A549 (cell line): ENCODE results near the gene TSFM.

Source experiments
- EP300 ChIP-seq, 2 experiments: fragments of >200 bp; sonication (Bioruptor Twin); formaldehyde crosslinking; IDR thresholded peaks; 2 replicates in 1 of 2; 3 replicates in 1 of 2; pipeline ENCODE4 v1.6.1; 2016 to 2017
- FOSB ChIP-seq: fragments of 250-450 bp; sonication (Bioruptor Pico); IDR thresholded peaks from 2 replicates; pipeline ENCODE4 v1.5.0; 2020; ENCODE audit warnings: mild to moderate bottlenecking, moderate library complexity
- HDAC2 ChIP-seq: fragments of 200-600 bp; sonication (generic); IDR thresholded peaks from 2 replicates; pipeline ENCODE4 v1.6.1; 2016
- JUNB ChIP-seq: fragments of >200 bp; sonication (Bioruptor Twin); formaldehyde crosslinking; IDR thresholded peaks from 2 replicates; pipeline ENCODE4 v1.6.1; 2016
- NR3C1 ChIP-seq: fragments of >200 bp; sonication (Bioruptor Twin); formaldehyde crosslinking; IDR thresholded peaks from 3 replicates; pipeline ENCODE4 v1.6.1; 2017
- POLR2A ChIP-seq: IDR thresholded peaks from 2 replicates; pipeline ENCODE4 v1.6.1; 2012; ENCODE audit warnings: mild to moderate bottlenecking, low read length
- RCOR1 ChIP-seq: fragments of 150-350 bp; IDR thresholded peaks from 2 replicates; pipeline ENCODE4 v1.6.1; 2014; ENCODE audit warnings: antibody characterized with exemption, low read length, low read depth
- SMC3 ChIP-seq: fragments of >200 bp; sonication (Bioruptor Twin); formaldehyde crosslinking; IDR thresholded peaks from 3 replicates; pipeline ENCODE4 v1.6.1; 2018; ENCODE audit warnings: inconsistent platforms
- TF ChIP-seq, protein P1 (sequence below): fragments of >200 bp; sonication (Bioruptor Twin); formaldehyde crosslinking; IDR thresholded peaks from 3 replicates; pipeline ENCODE4 v1.5.1; 2016
- TF ChIP-seq, protein P2 (sequence below): fragments of 200-600 bp; sonication (generic); IDR thresholded peaks from 2 replicates; pipeline ENCODE4 v1.6.1; 2016; ENCODE audit warnings: antibody characterized with exemption, mild to moderate bottlenecking, moderate library complexity
- TF ChIP-seq, protein P3 (sequence below): fragments of 150-350 bp; IDR thresholded peaks from 2 replicates; pipeline ENCODE4 v1.6.1; 2014; ENCODE audit warnings: low read depth, mild to moderate bottlenecking, low read length

DNA sequence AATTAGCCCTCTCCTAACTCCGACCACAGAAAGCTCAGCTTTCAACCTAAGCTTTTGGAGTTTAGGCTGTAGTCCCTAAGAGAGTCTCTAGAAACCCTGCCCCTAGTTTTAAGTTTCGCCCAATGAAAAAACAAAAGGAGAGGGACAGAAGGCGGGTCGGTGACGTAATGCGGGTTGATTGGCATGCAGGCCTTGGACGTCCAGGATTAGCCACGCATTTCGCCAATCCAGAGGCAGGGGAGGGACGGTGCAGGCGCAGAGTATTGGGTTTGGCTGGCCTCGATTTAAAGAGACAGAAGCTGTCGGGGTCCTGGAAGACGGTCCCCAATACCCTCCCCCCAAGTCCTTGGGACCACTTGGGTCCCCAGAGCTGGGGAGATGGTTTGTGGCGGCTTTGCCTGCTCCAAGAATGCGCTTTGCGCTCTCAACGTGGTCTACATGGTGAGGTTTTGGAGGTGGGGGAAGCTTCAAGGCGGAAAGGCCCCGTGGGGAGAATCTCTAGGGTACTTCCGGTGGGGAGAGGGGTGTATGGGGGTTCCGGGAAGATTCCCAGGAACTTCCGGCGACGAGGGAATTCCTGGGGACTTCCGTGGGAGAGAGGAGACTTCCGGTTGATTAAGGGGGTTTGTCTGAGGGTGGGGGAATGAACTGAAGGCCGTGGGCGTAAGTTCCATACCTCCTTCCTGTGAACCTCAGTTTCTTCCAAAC is 37.7 kb upstream of the TSFM start, which contains the start of gene TSPAN31:
- TF ChIP-seq, protein P1, sequence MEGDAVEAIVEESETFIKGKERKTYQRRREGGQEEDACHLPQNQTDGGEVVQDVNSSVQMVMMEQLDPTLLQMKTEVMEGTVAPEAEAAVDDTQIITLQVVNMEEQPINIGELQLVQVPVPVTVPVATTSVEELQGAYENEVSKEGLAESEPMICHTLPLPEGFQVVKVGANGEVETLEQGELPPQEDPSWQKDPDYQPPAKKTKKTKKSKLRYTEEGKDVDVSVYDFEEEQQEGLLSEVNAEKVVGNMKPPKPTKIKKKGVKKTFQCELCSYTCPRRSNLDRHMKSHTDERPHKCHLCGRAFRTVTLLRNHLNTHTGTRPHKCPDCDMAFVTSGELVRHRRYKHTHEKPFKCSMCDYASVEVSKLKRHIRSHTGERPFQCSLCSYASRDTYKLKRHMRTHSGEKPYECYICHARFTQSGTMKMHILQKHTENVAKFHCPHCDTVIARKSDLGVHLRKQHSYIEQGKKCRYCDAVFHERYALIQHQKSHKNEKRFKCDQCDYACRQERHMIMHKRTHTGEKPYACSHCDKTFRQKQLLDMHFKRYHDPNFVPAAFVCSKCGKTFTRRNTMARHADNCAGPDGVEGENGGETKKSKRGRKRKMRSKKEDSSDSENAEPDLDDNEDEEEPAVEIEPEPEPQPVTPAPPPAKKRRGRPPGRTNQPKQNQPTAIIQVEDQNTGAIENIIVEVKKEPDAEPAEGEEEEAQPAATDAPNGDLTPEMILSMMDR = no peak
- TF ChIP-seq, protein P2, sequence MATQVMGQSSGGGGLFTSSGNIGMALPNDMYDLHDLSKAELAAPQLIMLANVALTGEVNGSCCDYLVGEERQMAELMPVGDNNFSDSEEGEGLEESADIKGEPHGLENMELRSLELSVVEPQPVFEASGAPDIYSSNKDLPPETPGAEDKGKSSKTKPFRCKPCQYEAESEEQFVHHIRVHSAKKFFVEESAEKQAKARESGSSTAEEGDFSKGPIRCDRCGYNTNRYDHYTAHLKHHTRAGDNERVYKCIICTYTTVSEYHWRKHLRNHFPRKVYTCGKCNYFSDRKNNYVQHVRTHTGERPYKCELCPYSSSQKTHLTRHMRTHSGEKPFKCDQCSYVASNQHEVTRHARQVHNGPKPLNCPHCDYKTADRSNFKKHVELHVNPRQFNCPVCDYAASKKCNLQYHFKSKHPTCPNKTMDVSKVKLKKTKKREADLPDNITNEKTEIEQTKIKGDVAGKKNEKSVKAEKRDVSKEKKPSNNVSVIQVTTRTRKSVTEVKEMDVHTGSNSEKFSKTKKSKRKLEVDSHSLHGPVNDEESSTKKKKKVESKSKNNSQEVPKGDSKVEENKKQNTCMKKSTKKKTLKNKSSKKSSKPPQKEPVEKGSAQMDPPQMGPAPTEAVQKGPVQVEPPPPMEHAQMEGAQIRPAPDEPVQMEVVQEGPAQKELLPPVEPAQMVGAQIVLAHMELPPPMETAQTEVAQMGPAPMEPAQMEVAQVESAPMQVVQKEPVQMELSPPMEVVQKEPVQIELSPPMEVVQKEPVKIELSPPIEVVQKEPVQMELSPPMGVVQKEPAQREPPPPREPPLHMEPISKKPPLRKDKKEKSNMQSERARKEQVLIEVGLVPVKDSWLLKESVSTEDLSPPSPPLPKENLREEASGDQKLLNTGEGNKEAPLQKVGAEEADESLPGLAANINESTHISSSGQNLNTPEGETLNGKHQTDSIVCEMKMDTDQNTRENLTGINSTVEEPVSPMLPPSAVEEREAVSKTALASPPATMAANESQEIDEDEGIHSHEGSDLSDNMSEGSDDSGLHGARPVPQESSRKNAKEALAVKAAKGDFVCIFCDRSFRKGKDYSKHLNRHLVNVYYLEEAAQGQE = peak; percentile 29; the same call in 1 of the 2 replicates
- TF ChIP-seq NR3C1 (no peak), JUNB (no peak), SMC3 (no peak), EP300 (IDR thresholded peaks at IDR 0.05) (no peak), POLR2A (peak; percentile 34; the same call in 1 of the 2 replicates), HDAC2 (no peak), RCOR1 (no peak), FOSB (CRISPR knock-in tag) (no peak; the same call in none of the 2 replicates)
- TF ChIP-seq, protein P3, sequence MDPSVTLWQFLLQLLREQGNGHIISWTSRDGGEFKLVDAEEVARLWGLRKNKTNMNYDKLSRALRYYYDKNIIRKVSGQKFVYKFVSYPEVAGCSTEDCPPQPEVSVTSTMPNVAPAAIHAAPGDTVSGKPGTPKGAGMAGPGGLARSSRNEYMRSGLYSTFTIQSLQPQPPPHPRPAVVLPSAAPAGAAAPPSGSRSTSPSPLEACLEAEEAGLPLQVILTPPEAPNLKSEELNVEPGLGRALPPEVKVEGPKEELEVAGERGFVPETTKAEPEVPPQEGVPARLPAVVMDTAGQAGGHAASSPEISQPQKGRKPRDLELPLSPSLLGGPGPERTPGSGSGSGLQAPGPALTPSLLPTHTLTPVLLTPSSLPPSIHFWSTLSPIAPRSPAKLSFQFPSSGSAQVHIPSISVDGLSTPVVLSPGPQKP = no peak
